Measurements from ENCODE around the gene INAFM1. TPM values are rescaled to one million over a fixed set of nuclear protein-coding genes. Genes with fewer than 3 reads are reported as not detected.

INAFM1 gene
- total and polyA plus RNA-seq, 9 of the 15 experiments (the other 6 are each of a cell fraction or from before 2014, with no cell fraction given), result 0.71 to 30.9 (median 3.1) TPM

DNA sequence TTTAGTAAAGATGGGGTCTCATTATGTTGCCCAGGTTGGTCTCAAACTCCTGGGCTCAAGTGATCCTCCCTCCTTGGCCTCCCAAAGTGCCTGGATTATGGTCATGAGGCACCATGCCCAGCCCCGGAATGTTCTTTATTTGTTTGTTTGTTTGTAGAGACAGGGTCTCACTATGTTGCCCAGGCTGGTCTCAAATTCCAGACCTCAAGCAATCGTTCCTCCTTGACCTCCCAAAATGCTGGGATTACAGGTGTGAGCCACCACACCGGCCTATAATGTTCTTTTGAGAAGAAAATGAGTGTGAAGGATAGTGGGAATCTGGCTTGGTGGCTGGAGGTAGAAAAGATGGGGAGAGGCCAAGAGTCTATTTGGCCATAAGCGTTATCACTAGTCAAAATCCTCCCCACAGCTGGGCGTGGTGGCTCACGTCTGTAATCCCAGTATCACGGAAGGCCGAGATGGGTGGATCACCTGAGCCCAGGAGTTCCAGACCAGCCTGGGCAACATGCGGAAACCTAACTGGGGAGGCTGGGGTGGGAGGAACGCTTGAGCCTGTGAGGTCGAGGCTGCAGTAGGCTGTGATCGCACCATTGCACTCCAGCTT, 38.5 kb upstream of the INAFM1 start (continued):
- TF ChIP-seq, protein P1, sequence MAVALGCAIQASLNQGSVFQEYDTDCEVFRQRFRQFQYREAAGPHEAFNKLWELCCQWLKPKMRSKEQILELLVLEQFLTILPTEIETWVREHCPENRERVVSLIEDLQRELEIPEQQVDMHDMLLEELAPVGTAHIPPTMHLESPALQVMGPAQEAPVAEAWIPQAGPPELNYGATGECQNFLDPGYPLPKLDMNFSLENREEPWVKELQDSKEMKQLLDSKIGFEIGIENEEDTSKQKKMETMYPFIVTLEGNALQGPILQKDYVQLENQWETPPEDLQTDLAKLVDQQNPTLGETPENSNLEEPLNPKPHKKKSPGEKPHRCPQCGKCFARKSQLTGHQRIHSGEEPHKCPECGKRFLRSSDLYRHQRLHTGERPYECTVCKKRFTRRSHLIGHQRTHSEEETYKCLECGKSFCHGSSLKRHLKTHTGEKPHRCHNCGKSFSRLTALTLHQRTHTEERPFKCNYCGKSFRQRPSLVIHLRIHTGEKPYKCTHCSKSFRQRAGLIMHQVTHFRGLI (CRISPR knock-in tag; IDR thresholded peaks at IDR 0.05), result no peak
- TF ChIP-seq, protein P2, sequence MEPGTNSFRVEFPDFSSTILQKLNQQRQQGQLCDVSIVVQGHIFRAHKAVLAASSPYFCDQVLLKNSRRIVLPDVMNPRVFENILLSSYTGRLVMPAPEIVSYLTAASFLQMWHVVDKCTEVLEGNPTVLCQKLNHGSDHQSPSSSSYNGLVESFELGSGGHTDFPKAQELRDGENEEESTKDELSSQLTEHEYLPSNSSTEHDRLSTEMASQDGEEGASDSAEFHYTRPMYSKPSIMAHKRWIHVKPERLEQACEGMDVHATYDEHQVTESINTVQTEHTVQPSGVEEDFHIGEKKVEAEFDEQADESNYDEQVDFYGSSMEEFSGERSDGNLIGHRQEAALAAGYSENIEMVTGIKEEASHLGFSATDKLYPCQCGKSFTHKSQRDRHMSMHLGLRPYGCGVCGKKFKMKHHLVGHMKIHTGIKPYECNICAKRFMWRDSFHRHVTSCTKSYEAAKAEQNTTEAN (CRISPR knock-in tag; IDR thresholded peaks at IDR 0.05), result no peak
- no peak for TF ChIP-seq RBM17 (IDR thresholded peaks at IDR 0.05; ENCODE audit: borderline replicate concordance, low read depth, low read length)
- TF ChIP-seq, protein P3, sequence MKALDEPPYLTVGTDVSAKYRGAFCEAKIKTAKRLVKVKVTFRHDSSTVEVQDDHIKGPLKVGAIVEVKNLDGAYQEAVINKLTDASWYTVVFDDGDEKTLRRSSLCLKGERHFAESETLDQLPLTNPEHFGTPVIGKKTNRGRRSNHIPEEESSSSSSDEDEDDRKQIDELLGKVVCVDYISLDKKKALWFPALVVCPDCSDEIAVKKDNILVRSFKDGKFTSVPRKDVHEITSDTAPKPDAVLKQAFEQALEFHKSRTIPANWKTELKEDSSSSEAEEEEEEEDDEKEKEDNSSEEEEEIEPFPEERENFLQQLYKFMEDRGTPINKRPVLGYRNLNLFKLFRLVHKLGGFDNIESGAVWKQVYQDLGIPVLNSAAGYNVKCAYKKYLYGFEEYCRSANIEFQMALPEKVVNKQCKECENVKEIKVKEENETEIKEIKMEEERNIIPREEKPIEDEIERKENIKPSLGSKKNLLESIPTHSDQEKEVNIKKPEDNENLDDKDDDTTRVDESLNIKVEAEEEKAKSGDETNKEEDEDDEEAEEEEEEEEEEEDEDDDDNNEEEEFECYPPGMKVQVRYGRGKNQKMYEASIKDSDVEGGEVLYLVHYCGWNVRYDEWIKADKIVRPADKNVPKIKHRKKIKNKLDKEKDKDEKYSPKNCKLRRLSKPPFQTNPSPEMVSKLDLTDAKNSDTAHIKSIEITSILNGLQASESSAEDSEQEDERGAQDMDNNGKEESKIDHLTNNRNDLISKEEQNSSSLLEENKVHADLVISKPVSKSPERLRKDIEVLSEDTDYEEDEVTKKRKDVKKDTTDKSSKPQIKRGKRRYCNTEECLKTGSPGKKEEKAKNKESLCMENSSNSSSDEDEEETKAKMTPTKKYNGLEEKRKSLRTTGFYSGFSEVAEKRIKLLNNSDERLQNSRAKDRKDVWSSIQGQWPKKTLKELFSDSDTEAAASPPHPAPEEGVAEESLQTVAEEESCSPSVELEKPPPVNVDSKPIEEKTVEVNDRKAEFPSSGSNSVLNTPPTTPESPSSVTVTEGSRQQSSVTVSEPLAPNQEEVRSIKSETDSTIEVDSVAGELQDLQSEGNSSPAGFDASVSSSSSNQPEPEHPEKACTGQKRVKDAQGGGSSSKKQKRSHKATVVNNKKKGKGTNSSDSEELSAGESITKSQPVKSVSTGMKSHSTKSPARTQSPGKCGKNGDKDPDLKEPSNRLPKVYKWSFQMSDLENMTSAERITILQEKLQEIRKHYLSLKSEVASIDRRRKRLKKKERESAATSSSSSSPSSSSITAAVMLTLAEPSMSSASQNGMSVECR (CRISPR knock-in tag; IDR thresholded peaks at IDR 0.05), result no peak

All from K562 (cell line).